ENCODE results near the gene SLC6A20.

DNA sequence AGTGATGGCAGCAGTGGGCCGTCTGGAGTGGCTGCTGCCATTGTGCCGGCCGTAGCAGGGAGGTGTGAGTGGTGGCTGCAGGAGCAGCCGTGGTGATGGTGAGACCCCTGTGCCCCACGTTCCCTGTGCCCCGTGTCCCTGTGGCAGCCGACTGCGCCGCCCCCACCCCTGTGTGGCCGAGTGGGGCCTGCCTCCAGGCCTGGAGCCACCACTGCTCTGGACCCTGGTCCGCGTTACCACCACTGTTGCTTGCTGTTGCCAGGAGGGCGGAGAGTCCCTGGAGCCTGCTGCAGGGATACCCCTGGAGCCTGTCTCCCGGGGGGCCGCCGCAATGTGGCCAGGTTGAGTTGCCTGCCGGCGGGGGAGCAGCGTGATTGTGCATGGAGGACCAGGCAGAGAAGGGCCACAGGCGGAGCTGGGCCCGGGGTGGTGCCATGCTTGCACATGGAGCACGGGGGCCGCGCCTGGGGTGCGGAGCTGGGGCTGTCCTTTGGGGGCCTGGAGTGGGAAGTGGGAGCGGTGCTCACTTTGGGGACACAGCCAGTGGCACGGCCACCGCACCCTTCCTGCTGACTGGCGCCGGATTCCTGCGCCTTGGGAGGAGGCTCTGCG lies 50.1 kb downstream of the SLC6A20 start:
- no peak for TF ChIP-seq EZH2 (IDR thresholded peaks at IDR 0.05)
- no peak for TF ChIP-seq POLR2AphosphoS5 (IDR thresholded peaks at IDR 0.05; ENCODE audit: borderline replicate concordance, low read depth, low read length)
- TF ChIP-seq FOXP2 (optimal IDR thresholded peaks at IDR 0.05; ENCODE audit: control extremely low read depth, extremely low read length, insufficient read depth) = no peak
